HG03521 (cell line): ENCODE measurements around the gene APH1B.
"Not testable (repeated sequence)": the region's sequence is repeated elsewhere in the genome, so short reads cannot be mapped to it uniquely, and the experiment has no call there.

Source experiments
- ATAC-seq: cut with Tn5 transposase; IDR thresholded peaks from one replicate; pipeline ENCODE4 v1.9.1; 2021; ENCODE audit warnings: mild to moderate bottlenecking, moderate library complexity; ENCODE audit not compliant: unreplicated experiment

The APH1B gene

GRCh38 chr15:63277038-63277892 lies at the start of gene APH1B:
Gene APH1B, plus strand, starts transcription at chr15:63277605. Its CDS starts 19 bp downstream, at chr15:63277624.
- peak; percentile 87 for ATAC-seq

- no peak for ATAC-seq
Observed at GRCh38 chr15:63227689-63228088, 49.7 kb upstream of the APH1B start.

GRCh38 chr15:63231206-63231605 lies 46.2 kb upstream of the APH1B start:
- ATAC-seq: no peak

- no peak for ATAC-seq
Observed at GRCh38 chr15:63231706-63232105, 45.7 kb upstream of the APH1B start.

- ATAC-seq: no peak
Observed at GRCh38 chr15:63232405-63232804, 45.0 kb upstream of the APH1B start.

DNA sequence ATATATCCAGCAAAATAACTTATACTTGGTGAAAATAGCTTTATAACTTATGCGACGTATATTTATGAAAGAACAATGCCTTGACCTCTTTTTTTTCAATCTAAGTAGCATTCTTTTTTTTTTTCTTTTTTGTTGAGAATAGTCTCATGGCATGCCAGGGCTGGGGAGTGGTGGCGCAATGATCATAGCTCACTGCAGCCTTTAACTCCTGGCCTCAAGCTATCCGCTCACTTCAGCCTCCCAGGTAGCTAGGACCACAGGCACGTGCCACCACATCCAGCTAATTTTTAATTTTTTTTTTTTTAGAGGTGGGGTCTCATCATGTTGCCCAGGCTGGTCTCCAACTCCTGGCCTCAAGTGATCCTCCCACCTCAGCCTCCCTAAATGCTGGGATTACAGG lies 44.5 kb upstream of the APH1B start:
- no peak for ATAC-seq

DNA sequence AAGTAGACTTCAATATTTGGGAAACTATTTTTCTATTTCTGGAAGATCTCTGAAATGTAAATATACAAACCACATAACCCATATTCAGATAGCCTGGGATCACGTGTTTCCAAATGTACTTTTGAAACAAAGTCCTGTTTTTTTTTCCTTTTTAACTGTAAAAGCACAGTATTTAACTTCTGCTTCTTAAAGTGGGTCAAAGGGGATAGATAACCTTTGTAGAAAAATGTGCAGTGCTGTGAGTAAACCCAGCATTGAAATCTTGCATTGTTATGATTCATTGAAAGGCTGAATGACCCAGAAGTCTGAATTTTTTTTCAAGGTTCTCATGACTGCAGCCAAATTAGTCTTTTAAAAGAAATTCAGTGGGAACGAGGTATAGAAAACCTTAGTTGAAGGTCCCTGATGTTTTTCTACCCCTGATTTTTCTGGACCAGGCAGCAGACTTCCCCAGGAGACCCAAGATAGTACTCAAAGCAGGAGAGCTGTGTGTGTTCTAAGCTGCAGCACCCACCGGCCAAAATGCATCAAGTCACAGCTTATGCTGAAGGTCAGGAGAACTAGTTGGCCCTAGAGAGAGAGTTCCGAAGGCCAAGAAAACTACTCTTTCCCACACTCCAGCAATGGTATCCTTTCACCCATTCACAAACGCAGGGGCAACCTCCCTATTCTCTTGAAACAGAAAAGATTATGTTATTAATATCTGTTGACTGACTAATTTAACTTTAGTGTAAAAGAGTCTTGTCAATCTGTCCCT lies 43.6 kb upstream of the APH1B start:
- ATAC-seq: no peak

GRCh38 chr15:63234451-63234870 lies 42.9 kb upstream of the APH1B start:
- ATAC-seq: no peak

- no peak for ATAC-seq
Observed at GRCh38 chr15:63236272-63236671, 41.1 kb upstream of the APH1B start.

- ATAC-seq: not testable (repeated sequence)
Observed at GRCh38 chr15:63237086-63237485, 40.3 kb upstream of the APH1B start.

DNA sequence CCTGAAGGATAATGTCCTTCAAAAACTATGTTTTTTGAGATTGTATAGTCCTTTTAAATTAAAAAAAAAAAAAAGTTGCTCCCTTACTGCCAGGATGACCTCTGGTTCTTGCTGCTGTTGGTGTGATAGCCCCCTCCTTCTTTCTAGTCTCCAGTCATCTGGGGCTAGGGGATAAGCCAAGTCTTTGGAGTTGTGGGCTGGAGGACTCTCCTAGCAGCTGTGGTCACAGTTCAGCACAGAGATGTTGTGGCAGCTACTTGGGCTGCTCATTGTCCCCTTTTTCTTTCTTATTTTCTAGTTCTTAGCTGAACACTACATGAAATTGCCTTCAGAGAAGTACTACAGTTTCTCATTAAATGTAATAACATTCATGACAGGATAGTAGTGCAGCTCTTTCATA lies 39.2 kb upstream of the APH1B start:
- ATAC-seq: no peak

GRCh38 chr15:63238796-63239195 lies 38.6 kb upstream of the APH1B start:
- ATAC-seq: no peak

DNA sequence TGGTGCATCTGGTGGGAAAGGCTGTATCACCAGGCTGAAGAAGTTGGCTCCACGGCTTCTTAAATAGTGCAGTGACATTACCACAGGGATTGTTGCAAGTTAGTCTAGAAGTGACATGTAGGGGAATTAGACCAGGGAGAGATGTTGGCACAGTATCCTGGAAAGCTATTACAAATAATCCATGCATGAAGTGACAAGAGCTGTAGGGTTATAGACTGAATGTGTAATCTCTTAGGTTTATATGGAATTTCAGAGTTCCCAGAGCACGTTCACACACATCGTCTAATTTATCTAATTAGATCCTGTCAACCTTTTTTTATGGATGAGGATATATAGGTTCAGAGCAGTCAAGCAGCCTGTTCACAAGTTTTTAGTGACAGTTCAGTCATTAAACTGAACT lies 37.3 kb upstream of the APH1B start:
- no peak for ATAC-seq

DNA sequence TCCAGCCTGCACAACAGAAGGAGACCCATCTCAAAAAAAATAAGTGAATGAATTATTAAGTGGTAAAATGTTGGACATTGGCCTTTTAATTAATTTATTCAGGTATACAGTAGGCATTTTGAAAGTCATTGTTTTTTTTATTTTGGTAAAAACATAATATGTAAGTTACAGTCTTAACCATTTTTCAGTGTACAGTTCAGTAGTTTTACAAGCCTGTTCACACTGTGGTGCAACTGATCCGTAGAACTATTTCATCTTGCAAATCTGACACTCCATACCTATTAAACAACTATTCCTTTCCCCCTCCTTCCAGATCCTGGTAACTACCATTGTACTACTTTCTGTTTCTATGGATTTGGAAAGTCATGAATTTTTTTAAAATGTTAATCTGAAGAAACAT lies 36.1 kb upstream of the APH1B start:
- ATAC-seq: no peak

GRCh38 chr15:63243101-63243500 lies 34.3 kb upstream of the APH1B start:
- ATAC-seq: no peak

GRCh38 chr15:63243776-63244175 lies 33.6 kb upstream of the APH1B start:
- ATAC-seq: no peak

DNA sequence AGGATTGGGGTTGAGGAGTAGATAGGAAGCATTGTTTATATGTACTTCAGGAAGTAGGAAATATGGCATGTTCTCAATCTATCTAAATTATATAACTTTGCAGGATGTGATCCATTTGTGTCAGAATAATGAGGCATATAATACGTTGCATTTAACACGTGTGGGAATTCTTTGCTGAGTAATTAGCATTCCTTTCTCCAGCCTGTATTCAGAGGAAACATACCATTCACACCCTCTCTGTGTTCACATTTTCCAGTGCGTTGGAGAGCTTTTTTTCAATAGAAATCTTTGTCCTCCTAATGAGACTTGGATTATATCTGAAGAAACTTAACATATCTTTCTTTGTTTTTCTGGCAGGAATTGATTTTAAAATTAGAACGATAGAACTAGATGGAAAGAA lies 33.0 kb upstream of the APH1B start:
- ATAC-seq: no peak

DNA sequence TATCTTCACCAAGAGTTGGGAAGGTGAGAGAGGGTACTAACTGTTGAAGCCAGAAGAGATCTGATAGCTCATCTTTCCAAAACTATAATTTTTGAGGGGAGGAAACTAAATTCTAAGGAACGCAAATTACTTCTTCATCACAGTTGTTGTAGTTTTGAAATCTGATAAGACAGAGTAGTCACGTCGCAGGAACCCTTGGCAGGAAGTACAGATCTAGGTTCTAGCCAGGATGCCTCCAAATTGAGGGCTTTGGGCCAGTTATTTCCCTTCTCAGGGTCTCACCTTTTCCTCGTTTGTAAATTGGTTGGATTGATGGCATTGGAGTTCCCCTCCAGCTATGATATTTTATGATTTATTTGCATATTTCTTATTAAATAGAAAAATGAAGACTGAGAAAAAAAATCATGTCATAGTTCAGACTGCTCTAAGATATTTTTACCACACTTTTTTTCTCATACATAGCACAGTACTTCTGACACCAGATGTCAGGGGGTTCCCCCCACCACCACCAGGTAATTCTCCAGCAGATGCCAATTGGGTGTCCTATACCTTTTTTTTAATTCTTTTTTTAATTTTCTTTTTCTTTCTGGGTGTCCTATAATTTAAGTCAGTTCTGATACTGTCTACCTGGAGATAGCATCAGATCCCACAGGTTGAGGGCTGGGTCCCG lies 32.3 kb upstream of the APH1B start:
- ATAC-seq: no peak

DNA sequence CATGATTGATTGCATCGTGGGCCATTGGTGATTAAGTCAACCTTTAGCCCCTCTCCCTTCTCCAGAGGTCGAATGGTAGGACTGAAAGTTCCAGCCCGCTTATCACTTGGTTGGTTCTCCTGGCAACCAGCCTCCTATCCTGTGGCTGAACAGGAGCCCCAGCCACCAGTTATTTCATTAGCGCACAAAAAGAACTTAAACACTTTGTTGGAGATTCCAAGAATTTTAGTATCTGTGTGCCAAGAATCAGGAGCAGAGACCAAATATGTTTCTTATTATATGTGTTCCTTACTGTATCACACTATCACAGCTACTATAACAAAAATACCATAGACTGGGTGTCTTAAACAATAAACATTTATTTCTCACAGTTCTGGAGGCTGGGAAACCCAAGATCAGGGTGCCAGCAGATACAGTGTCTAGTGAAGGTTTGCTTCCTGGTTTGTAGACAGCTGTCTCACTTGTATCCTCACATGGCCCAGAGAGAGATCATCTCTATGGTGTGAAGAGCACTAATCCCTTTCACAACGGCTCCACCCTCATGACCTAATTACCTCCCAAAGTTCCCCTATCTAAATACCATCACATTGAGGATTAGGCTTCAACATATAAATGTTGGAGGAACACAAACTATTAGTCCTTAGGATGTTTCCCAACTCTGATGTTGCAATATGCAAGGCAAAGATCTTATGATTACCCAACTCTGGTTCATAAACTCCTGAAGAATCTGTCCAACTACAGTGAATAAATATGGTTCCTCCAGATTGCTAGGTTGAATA lies 30.5 kb upstream of the APH1B start:
- no peak for ATAC-seq

- ATAC-seq: no peak
Observed at GRCh38 chr15:63250312-63250965, 27.0 kb upstream of the APH1B start.
